Measurements from ENCODE around the gene ICE2. TPM values are rescaled to one million over a fixed set of nuclear protein-coding genes. Genes with fewer than 3 reads are reported as not detected.
A peak's percentile ranks its signal among the peaks of the same experiment; 100 is the strongest.
"Not testable (repeated sequence)": the region's sequence is repeated elsewhere in the genome, so short reads cannot be mapped to it uniquely, and the experiment has no call there.

The ICE2 gene
- total RNA-seq, 1 donor from 2014 or later, result 26.5 TPM

- no peak for TF ChIP-seq CTCF (IDR thresholded peaks at IDR 0.05; ENCODE audit: insufficient read depth, low read depth, low read length)
- H3K4me3 ChIP-seq (ENCODE audit: insufficient read depth, low read depth, low read length), result no peak overlapping the region
- H4K20me1 ChIP-seq (ENCODE audit: insufficient read depth, low read length), result no peaks in the 10 kb centered on the region
- H3K9ac ChIP-seq (ENCODE audit: low read length), result no peak overlapping the region
- H3K36me3 ChIP-seq (ENCODE audit: insufficient read depth, low read length), result no peaks in the 10 kb centered on the region
- H3K27ac ChIP-seq (ENCODE audit: low read depth, low read length), result no peak overlapping the region
- no peaks in the 10 kb centered on the region for H3K9me3 ChIP-seq (ENCODE audit: insufficient read depth, low read depth, low read length)
- H3K4me2 ChIP-seq (ENCODE audit: low read length), result no peak overlapping the region
- no peak overlapping the region for H3K27ac Mint-ChIP-seq (ENCODE audit: unreplicated experiment)
- H3K9me3 Mint-ChIP-seq (ENCODE audit: unreplicated experiment), result no peaks in the 10 kb centered on the region
- no peak overlapping the region for H2AFZ ChIP-seq (ENCODE audit: low read depth, low read length)
- peaks cover 34% of the 10 kb centered on the region for H3K4me1 ChIP-seq (ENCODE audit: insufficient read depth, low read length)
- DNase-seq (ENCODE audit: low read depth), result no peak
- no peaks in the 10 kb centered on the region for H3K79me2 ChIP-seq (ENCODE audit: insufficient read depth, low read length)
- H3K27me3 Mint-ChIP-seq (ENCODE audit: low read depth, unreplicated experiment), result no peaks in the 10 kb centered on the region
- H3K36me3 Mint-ChIP-seq (ENCODE audit: low read depth, unreplicated experiment), result no peaks in the 10 kb centered on the region
- no peaks in the 10 kb centered on the region for H3K27me3 ChIP-seq (ENCODE audit: insufficient read depth, low read length)
- FAIRE-seq, result no peak
- H3K4me1 Mint-ChIP-seq (ENCODE audit: low read depth, unreplicated experiment), result peaks cover 36% of the 10 kb centered on the region
- no peak overlapping the region for H3K4me3 Mint-ChIP-seq (ENCODE audit: unreplicated experiment)
Measured at GRCh38 chr15:60411774-60412425, 67.0 kb downstream of the ICE2 start.

DNA sequence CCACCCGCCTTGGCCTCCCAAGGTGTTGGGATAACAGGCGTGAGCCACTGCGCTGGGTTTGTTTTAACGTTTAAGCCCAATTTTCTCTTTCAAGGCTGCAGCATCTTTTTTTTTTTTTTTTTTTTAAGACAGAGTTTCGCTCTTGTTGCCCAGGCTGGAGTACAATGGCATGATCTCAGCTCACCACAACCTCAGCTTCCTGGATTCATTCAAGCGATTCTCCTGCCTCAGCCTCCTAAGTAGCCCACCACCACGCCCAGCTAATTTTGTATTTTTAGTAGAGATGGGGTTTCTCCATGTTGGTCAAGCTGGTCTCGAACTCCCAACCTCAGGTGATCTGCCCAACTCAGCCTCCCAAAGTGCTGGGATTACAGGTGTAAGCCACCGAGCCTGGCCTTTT, 68.6 kb downstream of the ICE2 start:
- DNase-seq (ENCODE audit: low read depth); H3K36me3 ChIP-seq (ENCODE audit: insufficient read depth, low read length); H2AFZ ChIP-seq (ENCODE audit: low read depth, low read length); H3K36me3 Mint-ChIP-seq (ENCODE audit: low read depth, unreplicated experiment); H3K27me3 ChIP-seq (ENCODE audit: insufficient read depth, low read length); H3K4me3 ChIP-seq (ENCODE audit: insufficient read depth, low read depth, low read length); H3K27ac Mint-ChIP-seq (ENCODE audit: unreplicated experiment); H3K4me2 ChIP-seq (ENCODE audit: low read length); FAIRE-seq; H3K9me3 Mint-ChIP-seq (ENCODE audit: unreplicated experiment); H3K27ac ChIP-seq (ENCODE audit: low read depth, low read length); H3K9me3 ChIP-seq (ENCODE audit: insufficient read depth, low read depth, low read length); H3K27me3 Mint-ChIP-seq (ENCODE audit: low read depth, unreplicated experiment); H3K9ac ChIP-seq (ENCODE audit: low read length); H3K4me3 Mint-ChIP-seq (ENCODE audit: unreplicated experiment); H4K20me1 ChIP-seq (ENCODE audit: insufficient read depth, low read length); H3K79me2 ChIP-seq (ENCODE audit: insufficient read depth, low read length): not testable (repeated sequence)
- peaks cover 42% of the 10 kb centered on the region for H3K4me1 Mint-ChIP-seq (ENCODE audit: low read depth, unreplicated experiment)
- H3K4me1 ChIP-seq (ENCODE audit: insufficient read depth, low read length), result peaks cover 40% of the 10 kb centered on the region

DNA sequence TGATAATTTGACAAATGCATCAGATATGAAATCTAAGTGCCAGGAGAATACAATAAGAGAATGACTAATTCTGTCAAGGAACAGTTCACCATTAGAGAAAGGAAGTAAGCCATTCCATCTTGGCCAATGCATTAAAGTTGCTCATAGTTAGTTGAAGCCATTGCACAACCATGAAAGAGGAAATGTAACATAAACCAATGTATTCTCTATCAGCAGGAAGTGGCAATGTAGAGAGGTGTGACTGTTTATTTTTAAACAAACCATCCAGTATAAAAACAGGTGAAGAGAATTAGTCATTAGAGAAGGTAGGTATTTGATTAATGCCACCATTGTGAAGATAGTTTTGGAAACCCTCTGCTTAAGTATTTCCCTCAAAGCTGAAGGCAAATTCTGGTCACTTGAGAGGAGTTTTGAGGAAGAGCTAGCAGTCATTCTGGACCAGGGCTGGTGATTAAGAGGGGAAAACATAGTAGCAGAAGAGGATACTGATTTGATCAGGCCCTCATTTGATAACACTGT, 70.4 kb downstream of the ICE2 start:
- Histone ChIP-seq H4K20me1 (ENCODE audit: insufficient read depth, low read length) (no peaks in the 10 kb centered on the region), H3K27me3 (ENCODE audit: insufficient read depth, low read length) (no peaks in the 10 kb centered on the region), H3K9me3 (ENCODE audit: insufficient read depth, low read depth, low read length) (no peaks in the 10 kb centered on the region), H3K9ac (ENCODE audit: low read length) (no peak overlapping the region), H3K27ac (ENCODE audit: low read depth, low read length) (peak overlapping the region; percentile 64), H3K4me1 (ENCODE audit: insufficient read depth, low read length) (peaks cover 29% of the 10 kb centered on the region), H2AFZ (ENCODE audit: low read depth, low read length) (no peak overlapping the region), H3K4me3 (ENCODE audit: insufficient read depth, low read depth, low read length) (no peak overlapping the region), H3K79me2 (ENCODE audit: insufficient read depth, low read length) (no peaks in the 10 kb centered on the region), H3K4me2 (ENCODE audit: low read length) (peak overlapping the region; percentile 64), H3K36me3 (ENCODE audit: insufficient read depth, low read length) (no peaks in the 10 kb centered on the region)
- Mint-ChIP-seq H3K27ac (ENCODE audit: unreplicated experiment) (peak overlapping the region; percentile 85), H3K27me3 (ENCODE audit: low read depth, unreplicated experiment) (no peaks in the 10 kb centered on the region), H3K4me3 (ENCODE audit: unreplicated experiment) (no peak overlapping the region), H3K9me3 (ENCODE audit: unreplicated experiment) (no peaks in the 10 kb centered on the region), H3K4me1 (ENCODE audit: low read depth, unreplicated experiment) (peaks cover 33% of the 10 kb centered on the region), H3K36me3 (ENCODE audit: low read depth, unreplicated experiment) (no peaks in the 10 kb centered on the region)
- peak; percentile 34 for FAIRE-seq
- DNase-seq (ENCODE audit: low read depth), result peak; percentile 86
- TF ChIP-seq EZH2 (IDR thresholded peaks at IDR 0.05; ENCODE audit: insufficient read depth, low read length) (no peak), CTCF (IDR thresholded peaks at IDR 0.05; ENCODE audit: insufficient read depth, low read depth, low read length) (no peak)

Data from astrocyte (in vitro differentiated cells and primary cell).